SK-N-MC (cell line): Measurements from ENCODE around the gene RIMBP2.

Experiments used
- DNase-seq: peaks from one replicate; pipeline ENCODE4 v3.0.0-alpha.2; 2011; ENCODE audit warnings: low read depth, low spot score
- H3K27ac ChIP-seq: fragments of 200-600 bp; sonication (generic); 2 replicates; pipeline ENCODE4 v1.5.1; 2016; ENCODE audit warnings: mixed run types
- H3K36me3 ChIP-seq: fragments of 200-600 bp; sonication (generic); 2 replicates; pipeline ENCODE4 v1.6.1; 2017; ENCODE audit warnings: antibody characterized with exemption, low read length, mixed read lengths; ENCODE audit not compliant: insufficient read depth
- H3K4me3 ChIP-seq: fragments of 200-600 bp; sonication (generic); 2 replicates; pipeline ENCODE4 v1.5.1; 2016
- H3K9ac ChIP-seq: fragments of 200-600 bp; sonication (generic); 2 replicates; pipeline ENCODE4 v1.8.0; 2017; ENCODE audit warnings: mixed run types, mixed read lengths; ENCODE audit not compliant: insufficient read length
- H3K9me3 ChIP-seq: fragments of 200-600 bp; sonication (generic); 2 replicates; pipeline ENCODE4 v1.6.1; 2017; ENCODE audit warnings: low read depth, mild to moderate bottlenecking, antibody characterized with exemption, low read length, moderate library complexity, mixed read lengths
- EZH2 ChIP-seq: fragments of 200-600 bp; sonication (generic); IDR thresholded peaks from one replicate; pipeline ENCODE4 v1.6.1; 2017; ENCODE audit warnings: antibody characterized with exemption
- FOXP2 ChIP-seq: optimal IDR thresholded peaks from 2 replicates; pipeline ENCODE3; 2011; ENCODE audit warnings: mild to moderate bottlenecking, moderate library complexity; ENCODE audit not compliant: insufficient read depth; ENCODE audit errors: extremely low read length, control extremely low read depth
- POLR2AphosphoS5 ChIP-seq: IDR thresholded peaks from 2 replicates; pipeline ENCODE4 v1.6.1; 2012; ENCODE audit warnings: mild to moderate bottlenecking, low read depth, low read length, borderline replicate concordance

The RIMBP2 gene

DNA sequence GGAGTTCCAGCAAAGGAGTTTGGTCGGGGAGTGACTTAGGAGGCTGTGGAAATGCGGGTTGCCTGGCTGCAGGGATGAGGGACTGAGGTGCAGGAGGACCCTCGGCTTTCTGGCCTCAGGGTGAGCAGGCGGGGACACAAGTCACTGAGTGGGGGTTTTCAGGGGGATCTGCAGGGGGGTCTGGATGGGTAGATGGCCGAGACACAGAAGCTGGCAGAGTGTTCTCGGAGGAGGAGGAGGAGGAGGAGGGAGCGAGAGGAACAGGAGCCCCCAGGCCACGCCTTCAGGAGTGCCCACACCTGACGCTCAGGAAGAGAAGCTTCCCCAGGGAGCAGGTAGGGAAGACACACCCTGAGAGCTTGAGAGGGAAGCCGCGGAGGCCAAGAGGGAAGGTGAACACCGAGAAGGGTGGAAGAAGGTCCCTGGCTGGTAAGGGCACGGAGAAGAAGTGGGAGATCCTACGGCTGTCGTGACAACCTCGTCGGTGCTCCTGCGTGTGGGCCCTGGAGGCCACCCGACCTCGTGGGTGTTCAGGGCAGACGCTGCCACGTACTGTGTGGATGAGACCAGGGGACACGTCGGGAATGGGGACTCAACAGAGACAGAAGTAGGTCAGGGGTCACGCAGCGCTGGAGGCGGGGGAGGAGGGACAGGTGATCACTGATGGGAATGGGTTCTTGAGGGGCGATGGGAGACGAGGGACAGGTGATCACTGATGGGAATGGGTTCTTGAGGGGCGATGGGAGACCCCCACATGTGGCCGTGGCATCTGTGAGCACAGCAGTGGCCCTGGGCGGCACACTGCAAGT, 269.0 kb downstream of the RIMBP2 start:
- no peaks in the 10 kb centered on the region for H3K9me3 ChIP-seq
- H3K27ac ChIP-seq, result no peak overlapping the region
- H3K36me3 ChIP-seq, result no peaks in the 10 kb centered on the region
- no peak overlapping the region for H3K4me3 ChIP-seq
- no peak overlapping the region for H3K9ac ChIP-seq
- no peak for DNase-seq
- TF ChIP-seq EZH2, result no peak
- TF ChIP-seq POLR2AphosphoS5, result no peak
- no peak for TF ChIP-seq FOXP2

DNA sequence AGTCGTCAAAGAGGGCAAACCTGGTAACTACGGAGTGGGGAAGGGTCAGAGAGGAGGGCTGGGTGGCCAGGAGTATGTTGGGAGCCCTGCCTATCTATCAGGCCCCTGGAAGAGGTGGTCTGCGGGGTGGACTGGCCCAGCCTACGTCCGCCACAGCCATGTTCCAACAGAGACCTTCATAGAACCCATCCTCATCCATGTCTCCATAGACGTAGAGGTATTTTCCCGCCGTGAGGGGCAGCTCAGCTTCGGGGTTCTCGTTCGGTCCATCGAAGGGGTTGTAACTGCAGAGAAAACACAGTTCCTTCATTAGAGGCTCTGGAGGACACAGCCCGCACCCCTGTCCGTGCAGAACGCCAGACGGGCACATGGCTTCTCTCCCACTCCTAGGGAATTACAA, 271.1 kb downstream of the RIMBP2 start:
- no peak for TF ChIP-seq POLR2AphosphoS5
- TF ChIP-seq FOXP2, result no peak
- no peak for TF ChIP-seq EZH2
- H3K36me3 ChIP-seq, result no peaks in the 10 kb centered on the region
- H3K27ac ChIP-seq, result no peak overlapping the region
- H3K9ac ChIP-seq, result no peak overlapping the region
- DNase-seq, result no peak
- H3K4me3 ChIP-seq, result no peak overlapping the region
- no peaks in the 10 kb centered on the region for H3K9me3 ChIP-seq

DNA sequence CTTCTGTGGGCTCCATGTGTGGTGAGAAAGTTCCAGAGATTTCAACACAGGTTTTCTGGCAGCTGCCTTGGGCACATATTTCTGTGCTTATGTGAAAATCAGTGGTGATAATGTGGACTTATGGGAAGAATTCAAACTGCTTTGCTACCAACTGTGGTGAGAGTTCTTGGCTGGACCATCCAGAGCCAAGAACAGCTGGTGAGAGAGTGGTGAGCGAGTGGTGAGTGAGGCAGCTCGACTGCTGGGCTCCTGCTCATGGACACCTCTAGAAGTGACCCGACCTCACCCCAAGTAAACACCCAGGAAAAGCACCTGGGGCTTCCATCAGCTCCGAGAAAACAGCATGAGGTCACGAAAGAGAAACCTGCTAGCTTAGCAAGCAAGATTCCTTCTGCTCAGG, 272.0 kb downstream of the RIMBP2 start:
- no peaks in the 10 kb centered on the region for H3K36me3 ChIP-seq
- no peak overlapping the region for H3K27ac ChIP-seq
- no peaks in the 10 kb centered on the region for H3K9me3 ChIP-seq
- DNase-seq, result no peak
- H3K4me3 ChIP-seq, result no peak overlapping the region
- no peak overlapping the region for H3K9ac ChIP-seq
- no peak for TF ChIP-seq FOXP2
- no peak for TF ChIP-seq POLR2AphosphoS5
- TF ChIP-seq EZH2, result no peak

DNA sequence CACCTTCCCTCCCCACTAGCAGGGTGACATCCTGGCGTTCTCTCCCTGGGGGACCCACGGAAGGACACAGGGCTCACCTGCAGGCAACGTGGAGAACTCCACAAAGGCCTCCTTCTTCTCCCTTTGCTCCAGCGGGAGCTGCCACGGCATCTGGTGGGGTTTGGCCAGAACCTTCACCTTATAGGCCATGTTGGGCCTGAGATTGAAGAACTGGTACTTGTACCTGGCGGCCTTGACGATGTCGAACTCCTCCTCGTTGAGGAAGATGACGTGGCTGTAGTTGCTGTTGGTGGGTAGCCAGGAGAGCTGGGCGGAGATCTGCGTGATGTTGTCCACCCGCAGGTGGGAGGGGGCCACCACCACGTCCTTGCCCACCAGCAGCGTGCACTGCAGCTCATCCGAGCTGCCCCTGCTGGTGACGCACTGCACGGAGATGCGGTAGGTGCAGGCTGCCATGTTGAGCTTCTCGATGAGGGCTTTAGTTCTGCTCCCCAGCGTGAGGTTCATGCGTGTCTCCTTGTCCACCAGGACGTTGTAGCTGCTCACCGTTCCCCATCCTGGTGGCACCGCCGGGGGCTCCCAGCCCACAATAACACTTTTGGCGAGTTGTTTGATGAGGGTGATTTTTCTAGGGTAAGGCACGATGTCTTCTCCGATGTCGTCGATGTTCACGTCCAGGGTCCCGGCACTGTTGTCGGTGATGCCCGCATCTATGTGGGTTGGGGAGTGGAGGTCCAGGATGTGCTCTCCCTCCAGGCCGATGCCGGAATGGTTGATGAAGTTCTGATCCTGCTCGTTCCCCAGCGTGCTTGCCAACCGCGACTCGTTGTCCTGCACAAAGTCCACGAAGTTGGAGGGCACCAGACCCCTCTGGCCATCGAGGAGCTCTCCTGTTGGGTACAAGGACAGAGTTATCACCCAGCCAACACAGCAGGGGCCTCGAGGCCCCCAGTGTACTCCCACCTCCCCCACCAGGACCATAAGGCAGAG, 274.0 kb downstream of the RIMBP2 start:
- Histone ChIP-seq H3K9me3 (no peaks in the 10 kb centered on the region), H3K36me3 (no peaks in the 10 kb centered on the region), H3K4me3 (no peak overlapping the region), H3K27ac (no peak overlapping the region), H3K9ac (no peak overlapping the region)
- DNase-seq, result no peak
- TF ChIP-seq FOXP2 (no peak), EZH2 (no peak)

DNA sequence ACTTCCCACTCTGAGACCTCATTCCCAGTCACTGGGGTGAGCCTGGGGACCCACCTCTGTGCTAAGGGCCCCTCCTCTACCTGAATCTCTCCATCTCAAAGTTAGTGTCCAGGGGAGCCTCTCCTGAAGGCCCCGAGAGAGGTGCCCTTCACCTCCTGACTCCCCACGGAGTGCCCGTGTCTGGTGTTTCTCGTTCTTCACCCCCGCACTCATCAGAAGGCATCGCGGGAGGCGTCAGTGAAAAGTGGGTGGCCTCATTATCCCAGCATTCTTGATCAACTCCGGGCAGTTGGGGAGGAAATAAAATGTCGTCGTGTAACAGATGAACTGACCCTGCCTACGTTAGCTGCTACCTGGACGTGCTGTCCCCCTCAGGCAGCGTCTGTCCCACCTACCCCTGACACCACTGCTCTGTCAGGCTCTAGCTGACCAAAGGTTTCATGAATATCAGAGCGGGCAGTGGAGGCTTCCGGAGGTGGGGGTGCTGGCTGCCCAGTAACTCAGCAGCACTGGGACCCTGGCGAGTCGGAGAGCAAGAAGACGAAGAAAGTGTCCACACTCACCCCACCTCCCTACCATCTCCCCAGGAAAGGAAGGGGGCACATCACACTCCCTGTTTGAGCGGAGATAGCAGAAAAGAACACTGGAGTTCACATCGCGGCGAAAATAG, 275.6 kb downstream of the RIMBP2 start:
- no peak overlapping the region for H3K27ac ChIP-seq
- H3K9me3 ChIP-seq, result no peaks in the 10 kb centered on the region
- no peaks in the 10 kb centered on the region for H3K36me3 ChIP-seq
- TF ChIP-seq EZH2 (no peak), POLR2AphosphoS5 (no peak), FOXP2 (no peak)
- no peak for DNase-seq
- no peak overlapping the region for H3K9ac ChIP-seq
- H3K4me3 ChIP-seq, result no peak overlapping the region

DNA sequence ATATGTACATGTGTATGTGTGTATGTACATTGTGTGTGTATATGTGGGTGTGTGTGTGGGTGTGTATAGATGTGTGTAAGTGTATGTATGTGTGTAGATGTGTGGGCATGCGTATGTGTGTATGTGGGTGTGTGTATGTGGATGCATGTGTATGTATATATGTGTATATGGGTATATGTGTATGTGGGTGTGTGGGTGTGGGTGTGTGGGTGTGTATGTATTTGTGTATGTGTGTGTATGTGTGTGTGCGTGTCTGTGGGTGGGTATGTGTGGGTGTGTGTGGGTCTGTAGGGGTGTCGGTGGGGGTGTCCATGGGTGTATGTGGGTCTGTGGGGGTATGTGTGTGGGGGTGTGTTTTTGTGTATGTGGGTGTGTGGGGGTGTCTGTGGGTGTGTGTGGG, 276.8 kb downstream of the RIMBP2 start:
- H3K27ac ChIP-seq, result no peak overlapping the region
- TF ChIP-seq EZH2, result no peak
- no peak for DNase-seq
- H3K4me3 ChIP-seq, result no peak overlapping the region
- H3K9ac ChIP-seq, result no peak overlapping the region
- no peaks in the 10 kb centered on the region for H3K36me3 ChIP-seq
- H3K9me3 ChIP-seq, result no peaks in the 10 kb centered on the region

DNA sequence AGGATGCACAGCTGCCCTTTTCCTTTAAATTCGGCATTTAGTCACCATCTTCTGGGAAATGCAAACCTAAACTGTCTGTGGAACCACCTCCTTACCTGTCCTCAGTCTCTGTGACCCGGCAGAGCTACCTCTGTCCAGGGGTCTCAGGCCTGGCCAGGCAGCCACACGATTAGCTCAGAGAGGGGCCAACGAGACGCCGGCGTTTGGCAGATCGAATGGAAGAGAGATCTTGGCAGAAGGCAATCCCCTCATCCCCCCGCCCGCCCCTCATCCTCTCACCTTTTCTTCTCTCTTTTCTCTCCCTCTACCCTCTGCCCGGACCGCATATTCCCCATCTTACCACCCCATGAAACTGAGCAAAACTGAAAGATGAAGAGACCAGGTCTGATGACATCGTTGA, 277.4 kb downstream of the RIMBP2 start:
- H3K4me3 ChIP-seq, result no peak overlapping the region
- H3K9me3 ChIP-seq, result no peaks in the 10 kb centered on the region
- H3K36me3 ChIP-seq, result no peaks in the 10 kb centered on the region
- DNase-seq, result no peak
- H3K9ac ChIP-seq, result no peak overlapping the region
- TF ChIP-seq FOXP2 (no peak), POLR2AphosphoS5 (no peak), EZH2 (no peak)
- H3K27ac ChIP-seq, result no peak overlapping the region

DNA sequence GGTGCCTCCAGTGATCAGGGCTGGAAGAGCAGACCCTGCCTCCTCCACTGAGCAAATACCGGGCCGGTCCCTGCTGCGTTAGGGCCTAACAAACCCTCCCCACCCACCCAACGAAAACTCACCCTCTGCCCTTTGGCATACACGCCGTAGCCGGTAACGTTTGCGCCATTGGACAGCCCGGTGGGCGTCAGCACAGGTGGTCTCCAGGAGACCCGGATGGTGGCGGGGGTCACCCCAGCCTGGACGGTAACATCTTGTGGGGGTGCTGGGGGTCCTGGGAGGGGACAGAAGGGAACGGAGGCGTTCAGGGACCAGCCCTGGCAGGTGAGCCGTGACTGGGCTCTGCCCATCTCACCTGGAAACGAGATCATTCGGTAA, 277.9 kb downstream of the RIMBP2 start:
- H3K9ac ChIP-seq, result no peak overlapping the region
- no peaks in the 10 kb centered on the region for H3K9me3 ChIP-seq
- H3K4me3 ChIP-seq, result no peak overlapping the region
- TF ChIP-seq FOXP2 (no peak), POLR2AphosphoS5 (no peak), EZH2 (no peak)
- no peak for DNase-seq
- no peak overlapping the region for H3K27ac ChIP-seq
- H3K36me3 ChIP-seq, result no peaks in the 10 kb centered on the region
